Mesothelial cell of epicardium (in vitro differentiated cells): ENCODE results near the gene PLEKHM1. TPM values are rescaled to one million over a fixed set of nuclear protein-coding genes. Genes with fewer than 3 reads are reported as not detected.

Experiments
- DNase-seq, 2 experiments: peaks; one replicate each; pipeline ENCODE4 v3.0.0; 2021; ENCODE audit warnings: low spot score in 2 of 2; ENCODE audit not compliant: unreplicated experiment in 2 of 2
- H3K27ac Mint-ChIP-seq: 2 replicates; pipeline ENCODE4 v1.8.0; 2021; ENCODE audit warnings: mixed read lengths
- H3K27me3 Mint-ChIP-seq: 2 replicates; pipeline ENCODE4 v1.8.0; 2021; ENCODE audit warnings: low read depth, mixed read lengths
- H3K36me3 Mint-ChIP-seq: 2 replicates; pipeline ENCODE4 v1.8.0; 2021; ENCODE audit warnings: mixed read lengths
- H3K4me1 Mint-ChIP-seq: 2 replicates; pipeline ENCODE4 v1.8.0; 2021; ENCODE audit warnings: mixed read lengths
- H3K4me3 Mint-ChIP-seq: 2 replicates; pipeline ENCODE4 v1.8.0; 2021; ENCODE audit warnings: mild to moderate bottlenecking, moderate library complexity, mixed read lengths
- H3K9me3 Mint-ChIP-seq: 2 replicates; pipeline ENCODE4 v1.8.0; 2021; ENCODE audit warnings: mixed read lengths
- total RNA-seq: library from RNA; stranded (reverse); gene quantifications from 3 replicates; pipeline ENCODE4 v1.2.1, GENCODE V29; 2021
- TF ChIP-seq, protein P1 (sequence below): fragments of 200-600 bp; sonication (generic); IDR thresholded peaks from one replicate; pipeline ENCODE4 v1.5.0; 2021; ENCODE audit warnings: antibody characterized with exemption; ENCODE audit not compliant: unreplicated experiment

Gene PLEKHM1
- total RNA-seq, 1 donor from 2014 or later, result 33.2 TPM

DNA sequence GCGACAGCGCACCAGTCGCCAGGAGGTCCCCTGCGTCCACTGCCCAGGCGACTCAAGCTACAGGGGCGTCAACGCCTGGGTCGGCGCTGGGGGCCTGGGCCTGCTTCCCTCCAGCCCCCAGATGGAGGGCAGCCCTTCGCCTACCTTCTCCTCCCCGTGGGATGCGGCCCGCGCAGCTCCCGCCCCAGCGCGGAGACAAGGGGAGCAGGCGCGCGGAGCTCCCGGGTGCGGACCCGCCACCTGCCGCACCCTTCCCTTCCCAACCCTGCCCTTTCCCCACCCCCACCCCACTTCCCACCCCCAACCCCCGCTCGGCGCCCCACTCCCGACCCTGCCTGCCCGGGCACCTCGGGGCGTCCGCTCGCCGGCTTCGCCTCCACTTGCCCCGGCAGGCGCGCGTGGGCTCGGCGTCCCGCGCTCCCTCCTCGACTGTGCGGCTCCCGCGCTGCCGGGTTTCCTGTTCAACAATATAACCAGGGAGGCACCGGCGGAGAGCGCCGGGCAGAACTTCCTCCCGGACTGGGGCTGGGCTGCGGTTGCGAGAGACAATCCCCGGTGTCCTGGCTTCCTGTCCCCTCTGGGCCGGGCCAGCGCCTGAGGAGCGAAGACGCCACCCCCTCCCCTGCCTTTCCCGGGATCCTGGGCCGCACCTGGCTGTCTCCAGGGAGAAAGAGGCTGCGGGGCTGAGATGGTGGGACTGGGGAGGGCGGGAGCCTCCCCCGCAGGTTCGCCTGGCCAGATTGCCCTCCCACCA, 57.9 kb downstream of the PLEKHM1 start, which contains the start of gene ARHGAP27:
Gene ARHGAP27, minus strand, starts transcription at position 466 of the 754 bp plus-strand sequence. CDS start 2,591 bp downstream, outside the sequence.
- Mint-ChIP-seq H3K27me3 (peaks cover 57% of the 10 kb centered on the region), H3K27ac (peak within 1 kb of the TSS; percentile 25), H3K4me1 (peaks cover 23% of the 10 kb centered on the region), H3K36me3 (peaks cover 4% of the 10 kb centered on the region), H3K9me3 (no peaks in the 10 kb centered on the region), H3K4me3 (peak within 1 kb of the TSS; percentile 71)
- DNase-seq, result no peak
- TF ChIP-seq, protein P1, sequence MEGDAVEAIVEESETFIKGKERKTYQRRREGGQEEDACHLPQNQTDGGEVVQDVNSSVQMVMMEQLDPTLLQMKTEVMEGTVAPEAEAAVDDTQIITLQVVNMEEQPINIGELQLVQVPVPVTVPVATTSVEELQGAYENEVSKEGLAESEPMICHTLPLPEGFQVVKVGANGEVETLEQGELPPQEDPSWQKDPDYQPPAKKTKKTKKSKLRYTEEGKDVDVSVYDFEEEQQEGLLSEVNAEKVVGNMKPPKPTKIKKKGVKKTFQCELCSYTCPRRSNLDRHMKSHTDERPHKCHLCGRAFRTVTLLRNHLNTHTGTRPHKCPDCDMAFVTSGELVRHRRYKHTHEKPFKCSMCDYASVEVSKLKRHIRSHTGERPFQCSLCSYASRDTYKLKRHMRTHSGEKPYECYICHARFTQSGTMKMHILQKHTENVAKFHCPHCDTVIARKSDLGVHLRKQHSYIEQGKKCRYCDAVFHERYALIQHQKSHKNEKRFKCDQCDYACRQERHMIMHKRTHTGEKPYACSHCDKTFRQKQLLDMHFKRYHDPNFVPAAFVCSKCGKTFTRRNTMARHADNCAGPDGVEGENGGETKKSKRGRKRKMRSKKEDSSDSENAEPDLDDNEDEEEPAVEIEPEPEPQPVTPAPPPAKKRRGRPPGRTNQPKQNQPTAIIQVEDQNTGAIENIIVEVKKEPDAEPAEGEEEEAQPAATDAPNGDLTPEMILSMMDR, result no peak

DNA sequence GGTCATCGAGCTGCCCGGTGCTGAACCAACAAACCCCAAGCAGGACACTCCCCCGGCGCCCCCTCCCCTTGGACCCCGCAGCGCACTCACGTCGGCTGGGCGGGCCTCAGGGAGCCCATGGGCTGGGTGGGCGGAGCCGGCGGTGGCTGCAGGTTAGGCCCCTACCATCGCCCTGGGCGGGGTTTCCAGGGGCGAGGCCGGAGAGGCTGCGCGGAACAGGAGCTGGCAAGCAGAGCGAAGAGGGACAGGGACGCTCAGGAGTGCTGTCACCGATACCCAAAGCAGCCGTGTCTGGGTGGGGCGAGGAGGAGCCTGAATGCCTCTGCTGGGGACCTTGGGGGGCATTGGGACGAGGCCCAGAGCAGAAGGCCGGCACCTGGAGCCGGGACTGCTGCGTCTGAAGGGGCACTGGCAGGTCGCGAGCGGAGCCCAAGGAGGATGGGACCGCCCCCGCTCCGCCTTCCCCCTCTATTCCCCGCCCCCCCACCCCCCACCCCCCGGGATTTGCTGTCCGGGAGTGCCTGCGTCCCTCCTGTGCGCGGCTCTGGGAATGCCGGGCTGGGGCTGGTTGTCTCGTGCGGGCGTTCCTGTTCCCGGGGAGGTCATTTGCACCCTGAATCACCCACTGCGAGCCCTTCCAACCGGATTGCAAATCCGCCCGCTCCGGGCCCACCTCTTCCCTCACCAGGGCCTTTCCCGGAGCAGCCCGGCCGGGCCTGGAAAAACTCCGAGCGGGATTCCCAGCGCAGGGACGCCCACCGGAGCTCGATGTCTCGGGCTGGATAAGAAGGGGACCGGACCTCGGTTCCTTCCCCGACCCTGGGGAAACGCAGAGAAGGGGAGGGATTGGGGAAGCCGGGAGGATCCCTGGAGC, 58.8 kb downstream of the PLEKHM1 start:
- DNase-seq, result peak in 1 of 2 experiments; percentile 77
- peaks cover 3% of the 10 kb centered on the region for H3K36me3 Mint-ChIP-seq
- H3K27ac Mint-ChIP-seq, result peak overlapping the region; percentile 25
- TF ChIP-seq, protein P1, result no peak
- H3K4me1 Mint-ChIP-seq, result peaks cover 23% of the 10 kb centered on the region
- peaks cover 64% of the 10 kb centered on the region for H3K27me3 Mint-ChIP-seq
- peak overlapping the region; percentile 71 for H3K4me3 Mint-ChIP-seq
- H3K9me3 Mint-ChIP-seq, result no peaks in the 10 kb centered on the region

DNA sequence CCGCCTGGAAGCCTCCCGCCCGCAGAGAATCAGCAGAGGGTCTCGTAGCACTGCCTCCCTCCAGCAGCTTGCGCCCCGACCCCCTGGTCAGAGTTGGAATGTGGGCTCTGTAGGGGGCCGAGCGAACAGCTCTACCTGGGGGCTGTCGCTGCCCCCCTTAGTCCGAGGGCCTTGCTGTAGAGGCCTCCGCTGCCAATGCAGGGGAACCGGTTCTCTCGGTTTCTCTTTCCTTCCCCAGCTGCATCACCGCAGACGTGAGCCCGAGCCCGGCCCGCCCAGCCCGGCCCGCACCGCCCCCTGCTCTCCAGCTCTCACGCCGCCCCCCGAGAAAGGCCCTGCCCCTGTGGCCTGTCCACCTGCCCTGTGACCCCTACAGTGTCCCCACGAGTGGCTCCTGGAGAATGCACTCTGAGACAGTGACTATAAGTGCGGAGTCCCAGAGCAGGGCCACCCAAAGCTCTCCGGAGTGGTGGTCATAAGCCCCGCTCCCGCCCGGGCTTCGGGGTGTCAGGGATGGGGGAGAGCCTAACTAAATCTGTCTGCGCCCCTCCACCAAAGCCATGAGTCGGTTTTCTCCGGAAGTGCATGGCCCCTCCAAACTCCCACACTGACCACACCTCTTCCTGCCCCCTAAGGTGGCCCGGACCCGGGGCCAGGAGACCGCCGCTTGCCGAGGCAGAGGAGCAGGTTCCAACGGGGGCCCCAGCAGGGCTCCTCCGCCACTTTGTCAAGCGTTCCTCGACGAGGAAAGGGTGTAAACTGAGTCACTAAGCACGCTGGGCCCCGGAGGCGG, 59.6 kb downstream of the PLEKHM1 start:
- H3K36me3 Mint-ChIP-seq, result peaks cover 3% of the 10 kb centered on the region
- peak overlapping the region; percentile 71 for H3K4me3 Mint-ChIP-seq
- DNase-seq, result peak in 1 of 2 experiments; percentile 74
- TF ChIP-seq, protein P1, result no peak
- peaks cover 71% of the 10 kb centered on the region for H3K27me3 Mint-ChIP-seq
- no peaks in the 10 kb centered on the region for H3K9me3 Mint-ChIP-seq
- peaks cover 23% of the 10 kb centered on the region for H3K4me1 Mint-ChIP-seq
- peak overlapping the region; percentile 86 for H3K27ac Mint-ChIP-seq

DNA sequence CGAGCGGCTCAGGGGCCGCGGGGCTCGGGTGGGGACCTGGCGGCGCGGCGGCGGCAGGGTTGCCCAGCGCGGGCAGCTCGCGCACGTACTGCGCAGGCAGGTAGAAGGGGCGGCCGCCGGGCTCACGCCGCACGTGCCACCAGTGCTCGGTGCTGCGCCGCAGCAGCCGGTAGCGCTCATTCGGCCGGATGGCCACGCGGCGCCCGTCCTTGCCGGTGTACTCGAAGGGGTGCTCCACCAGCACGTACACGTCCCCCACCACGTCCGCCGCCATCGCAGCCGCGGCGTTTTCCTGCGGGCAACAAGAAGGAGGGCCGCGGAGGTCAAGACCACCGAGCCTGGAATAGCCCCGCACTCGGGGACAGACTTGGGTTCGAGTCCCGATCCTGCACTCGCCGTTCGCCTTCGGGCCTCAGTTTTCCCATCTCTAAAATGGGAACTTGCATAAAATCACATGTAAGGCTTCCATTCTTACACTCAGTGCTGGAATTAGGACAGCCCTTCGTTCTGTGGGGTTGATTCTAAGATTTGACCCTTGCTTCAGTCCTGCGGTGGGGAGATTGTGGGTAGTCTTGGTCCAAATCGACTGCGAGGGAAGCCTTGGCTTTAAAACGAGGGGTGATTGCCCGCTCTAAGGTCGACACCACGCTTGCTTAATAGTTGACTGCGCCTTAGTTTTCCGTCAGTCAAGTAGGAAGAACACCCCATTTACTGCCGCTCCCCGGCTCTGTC, 60.3 kb downstream of the PLEKHM1 start:
- Mint-ChIP-seq H3K4me3 (peak overlapping the region; percentile 71), H3K27me3 (peaks cover 70% of the 10 kb centered on the region), H3K27ac (peak overlapping the region; percentile 86), H3K4me1 (peaks cover 29% of the 10 kb centered on the region), H3K36me3 (peaks cover under 1% of the 10 kb centered on the region), H3K9me3 (no peaks in the 10 kb centered on the region)
- DNase-seq, result no peak
- TF ChIP-seq, protein P1, result no peak
